T-helper 9 cell (primary cell): Measurements from ENCODE around the gene CHD2.
"Not testable (repeated sequence)": the region's sequence is repeated elsewhere in the genome, so short reads cannot be mapped to it uniquely, and the experiment has no call there.

Source experiments
- DNase-seq: peaks from one replicate; pipeline ENCODE4 v3.0.0-alpha.2; 2020

Gene CHD2

GRCh38 chr15:93024293-93024692 is 124.2 kb downstream of the CHD2 start:
- no peak for DNase-seq

GRCh38 chr15:93024716-93025624 is 124.8 kb downstream of the CHD2 start:
- DNase-seq, result no peak

- no peak for DNase-seq
Observed at GRCh38 chr15:93025625-93025982, 125.5 kb downstream of the CHD2 start.

DNA sequence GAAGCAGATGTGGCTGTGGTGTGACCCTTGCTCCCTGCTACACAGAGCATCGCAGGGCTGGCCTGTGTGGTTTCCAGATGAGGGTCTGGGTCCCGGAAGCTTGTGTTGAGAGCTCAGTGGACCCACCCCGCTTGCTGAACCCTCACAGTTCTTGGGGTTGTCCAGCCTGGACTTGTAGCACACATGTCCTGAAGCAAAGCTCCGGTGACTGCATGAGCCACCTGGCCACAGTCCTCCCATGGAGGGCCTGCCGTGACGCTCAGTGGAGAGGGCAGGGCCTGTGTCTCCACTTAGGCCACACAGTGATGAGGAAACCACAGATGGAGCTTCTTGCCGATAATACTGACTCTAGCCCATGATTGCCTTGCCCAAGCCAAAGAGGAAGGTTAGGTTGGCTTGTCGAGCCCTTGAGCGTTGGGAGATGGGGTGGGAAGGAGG is 126.3 kb downstream of the CHD2 start:
- no peak for DNase-seq

GRCh38 chr15:93027413-93027812 is 127.3 kb downstream of the CHD2 start:
- no peak for DNase-seq

DNA sequence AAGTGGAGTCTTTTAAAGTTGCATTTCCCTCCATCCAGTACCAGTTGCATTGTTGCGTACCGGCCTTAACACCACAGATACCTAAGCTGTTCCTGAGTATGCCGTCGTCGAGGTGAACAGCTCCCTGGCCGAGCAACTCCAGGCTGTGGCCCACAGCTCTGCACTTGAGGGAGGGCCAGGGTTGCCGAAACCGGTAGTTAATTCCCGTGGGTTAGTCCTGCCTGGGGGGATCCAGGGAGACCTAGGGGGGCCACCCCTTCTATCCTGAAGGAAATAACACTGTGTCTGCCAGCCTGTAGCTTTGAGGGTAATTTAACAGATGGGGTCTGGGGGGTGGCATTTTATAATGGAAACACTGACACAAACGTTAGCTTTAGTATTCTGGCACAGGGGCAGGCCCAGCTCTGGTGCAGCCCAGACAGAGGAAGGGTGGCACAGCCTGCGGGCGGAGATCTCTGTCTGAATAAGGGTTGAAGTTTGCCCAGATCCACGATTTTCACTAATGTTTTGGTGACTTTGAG is 128.0 kb downstream of the CHD2 start:
- no peak for DNase-seq

GRCh38 chr15:93028632-93029213 is 128.6 kb downstream of the CHD2 start:
- no peak for DNase-seq

GRCh38 chr15:93029214-93029835 is 129.2 kb downstream of the CHD2 start:
- DNase-seq, result no peak

DNA sequence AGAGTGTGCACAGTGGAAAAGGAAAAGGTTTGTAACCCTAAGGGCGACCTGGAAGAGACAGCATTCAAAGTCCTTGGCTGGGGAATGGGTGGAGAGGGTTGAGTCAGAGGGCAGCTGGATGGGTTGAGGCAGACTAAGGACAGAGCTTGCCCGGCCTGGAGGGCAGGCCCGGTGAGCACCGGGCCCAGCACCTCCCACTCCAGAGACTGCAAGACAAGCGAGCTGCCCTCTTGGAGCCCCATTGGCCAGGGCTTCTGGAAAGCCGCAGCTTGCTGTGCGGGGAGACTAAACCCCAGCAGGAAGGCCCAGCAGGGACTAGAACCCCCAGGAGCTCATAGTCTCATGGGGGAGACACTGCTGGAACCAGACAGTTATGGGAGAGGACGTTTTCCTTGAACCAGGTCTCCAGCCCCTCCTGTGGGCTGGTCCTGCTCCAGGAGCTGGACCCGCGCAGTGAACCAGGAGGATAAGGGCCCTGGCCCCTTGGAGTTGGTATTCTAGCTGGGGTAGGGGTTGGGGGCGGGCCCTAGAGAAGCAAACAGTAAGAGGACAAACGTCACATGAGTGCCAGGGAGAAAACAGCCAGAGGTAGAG is 129.8 kb downstream of the CHD2 start:
- no peak for DNase-seq

DNA sequence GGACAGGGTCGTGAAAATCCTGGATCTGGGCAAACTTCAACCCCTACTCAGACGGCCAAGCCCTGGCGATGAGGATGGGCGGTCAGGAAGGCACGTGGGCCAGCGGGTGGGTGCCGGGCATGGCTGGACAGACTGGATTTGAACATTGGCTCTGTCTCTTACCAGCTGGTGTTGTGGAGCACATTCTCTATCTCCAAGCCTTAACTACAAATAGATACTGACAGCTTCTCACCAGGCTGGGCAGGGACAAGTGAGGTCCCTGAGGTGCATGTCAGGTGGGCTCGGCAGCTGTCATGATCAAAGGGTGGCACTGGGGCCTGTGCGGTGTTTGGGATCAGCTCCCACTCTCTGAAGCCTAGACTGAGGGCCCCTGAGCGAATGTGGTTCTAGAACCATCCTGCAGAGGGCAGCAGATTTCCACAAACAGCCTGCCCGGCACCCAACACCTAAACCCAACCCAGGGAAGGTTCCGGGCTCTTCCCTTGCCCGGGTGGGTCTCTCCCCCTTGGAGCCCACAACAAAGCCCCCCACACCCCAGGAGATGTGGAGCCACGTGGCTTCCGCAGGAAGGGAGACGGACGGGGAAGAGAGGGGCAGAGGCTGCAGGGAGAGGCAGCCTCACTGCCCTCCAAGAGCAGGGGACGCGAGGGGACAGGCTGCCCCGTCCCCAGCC is 130.4 kb downstream of the CHD2 start:
- peak; percentile 59 for DNase-seq

DNA sequence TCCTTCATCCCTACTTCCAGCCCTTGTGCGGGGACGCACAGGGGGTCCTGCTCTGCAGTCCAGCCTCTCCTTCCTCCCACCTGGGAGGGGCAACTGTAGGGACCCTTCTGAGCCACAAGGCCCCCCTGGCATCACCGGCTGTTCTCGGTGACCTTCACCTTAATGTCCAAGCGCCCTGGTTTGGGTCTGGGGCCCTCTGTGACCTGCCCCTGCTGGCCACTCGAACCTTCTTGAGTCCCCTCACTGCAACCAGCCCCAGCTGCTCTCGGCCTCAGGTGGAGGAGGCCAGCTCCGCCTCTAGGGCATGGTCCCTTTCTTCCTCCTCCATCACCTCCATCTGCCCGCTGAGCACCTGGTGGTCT is 131.0 kb downstream of the CHD2 start:
- no peak for DNase-seq

DNA sequence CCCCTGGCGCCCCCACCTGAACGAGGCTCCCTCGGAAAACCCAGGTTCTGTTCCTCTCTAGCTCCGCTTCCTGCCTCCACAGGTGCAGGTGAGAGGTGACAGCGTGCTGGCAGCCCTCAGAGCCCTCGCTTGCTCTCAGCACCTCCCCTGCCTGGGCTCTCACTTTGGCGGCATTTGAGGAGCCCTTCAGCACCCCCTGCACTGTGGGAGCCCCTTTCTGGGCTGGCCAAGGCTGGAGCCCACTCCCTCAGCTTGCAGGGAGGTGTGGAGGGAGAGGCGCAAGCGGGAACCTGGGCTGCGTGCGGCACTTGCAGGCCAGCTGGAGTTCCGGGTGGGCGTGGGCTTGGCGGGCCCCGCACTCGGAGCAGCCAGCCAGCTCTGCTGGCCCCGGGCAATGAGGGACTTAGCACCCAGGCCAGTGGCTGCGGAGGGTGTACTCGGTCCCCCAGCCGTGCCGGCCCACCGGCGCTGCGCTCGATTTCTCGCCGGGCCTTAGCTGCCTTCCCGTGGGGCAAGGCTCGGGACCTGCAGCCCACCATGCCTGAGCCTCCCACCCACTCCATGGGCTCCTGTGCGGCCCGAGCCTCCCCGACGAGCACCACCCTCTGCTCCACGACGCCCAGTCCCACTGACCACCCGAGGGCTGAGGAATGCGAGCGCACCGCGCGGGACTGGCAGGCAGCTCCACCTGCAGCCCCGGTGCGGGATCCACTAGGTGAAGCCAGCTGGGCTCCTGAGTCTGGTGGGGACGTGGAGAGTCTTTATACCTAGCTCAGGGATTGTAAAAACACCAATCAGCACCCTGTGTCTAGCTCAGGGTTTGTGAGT is 131.6 kb downstream of the CHD2 start:
- DNase-seq, result not testable (repeated sequence)

DNA sequence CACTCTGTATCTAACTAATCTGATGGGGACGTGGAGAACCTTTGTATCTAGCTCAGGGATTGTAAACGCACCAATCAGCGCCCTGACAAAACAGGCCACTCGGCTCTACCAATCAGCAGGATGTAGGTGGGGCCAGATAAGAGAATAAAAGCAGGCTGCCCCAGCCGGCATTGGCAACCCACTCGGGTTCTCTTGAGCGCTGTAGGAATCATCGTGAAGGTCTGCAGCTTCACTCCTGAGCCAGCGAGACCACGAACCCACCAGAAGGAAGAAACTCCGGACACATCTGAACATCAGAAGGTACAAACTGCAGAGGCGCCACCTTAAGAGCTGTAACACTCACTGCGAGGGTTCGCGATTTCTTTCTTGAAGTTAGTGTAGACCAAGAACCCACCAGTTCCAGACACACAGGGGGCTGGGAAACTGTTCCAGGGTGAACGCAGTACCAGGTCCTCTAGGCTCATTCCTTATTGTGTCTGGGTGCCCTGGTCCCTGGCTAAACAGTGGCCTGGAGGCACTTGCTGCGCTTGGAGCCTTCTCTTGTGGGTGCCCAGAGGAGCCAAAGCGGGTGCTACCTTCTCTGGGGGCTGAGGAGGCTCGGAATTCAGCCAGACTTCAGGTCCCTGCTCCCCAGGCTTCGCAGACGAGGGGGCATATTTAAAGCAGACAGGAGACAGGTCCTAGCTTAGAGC is 132.5 kb downstream of the CHD2 start:
- DNase-seq, result not testable (repeated sequence)

- no peak for DNase-seq
Observed at GRCh38 chr15:93033434-93034045, 133.4 kb downstream of the CHD2 start.

DNA sequence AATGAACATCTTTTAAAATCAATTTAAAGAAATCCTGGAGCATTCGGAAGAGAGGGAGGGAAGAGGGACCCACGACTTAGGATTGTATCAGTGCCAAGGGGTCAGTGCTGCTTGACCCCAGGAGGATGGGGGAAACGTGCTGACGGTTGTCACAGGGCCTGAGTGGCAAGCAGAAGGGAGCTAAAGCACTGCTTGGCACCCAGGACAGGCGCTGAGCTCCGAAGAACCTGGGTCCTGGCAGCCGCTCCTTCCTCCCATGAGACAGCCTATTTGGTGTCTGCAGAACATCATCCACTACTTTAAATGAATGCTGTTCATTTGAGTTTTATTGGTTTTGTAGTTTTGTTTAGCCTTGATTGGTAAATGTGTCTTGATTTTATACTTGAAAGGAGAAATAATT is 134.4 kb downstream of the CHD2 start:
- no peak for DNase-seq

GRCh38 chr15:93035092-93035915 is 135.2 kb downstream of the CHD2 start:
- no peak for DNase-seq

- peak; percentile 20 for DNase-seq
Observed at GRCh38 chr15:93035953-93036810, 136.1 kb downstream of the CHD2 start.

DNA sequence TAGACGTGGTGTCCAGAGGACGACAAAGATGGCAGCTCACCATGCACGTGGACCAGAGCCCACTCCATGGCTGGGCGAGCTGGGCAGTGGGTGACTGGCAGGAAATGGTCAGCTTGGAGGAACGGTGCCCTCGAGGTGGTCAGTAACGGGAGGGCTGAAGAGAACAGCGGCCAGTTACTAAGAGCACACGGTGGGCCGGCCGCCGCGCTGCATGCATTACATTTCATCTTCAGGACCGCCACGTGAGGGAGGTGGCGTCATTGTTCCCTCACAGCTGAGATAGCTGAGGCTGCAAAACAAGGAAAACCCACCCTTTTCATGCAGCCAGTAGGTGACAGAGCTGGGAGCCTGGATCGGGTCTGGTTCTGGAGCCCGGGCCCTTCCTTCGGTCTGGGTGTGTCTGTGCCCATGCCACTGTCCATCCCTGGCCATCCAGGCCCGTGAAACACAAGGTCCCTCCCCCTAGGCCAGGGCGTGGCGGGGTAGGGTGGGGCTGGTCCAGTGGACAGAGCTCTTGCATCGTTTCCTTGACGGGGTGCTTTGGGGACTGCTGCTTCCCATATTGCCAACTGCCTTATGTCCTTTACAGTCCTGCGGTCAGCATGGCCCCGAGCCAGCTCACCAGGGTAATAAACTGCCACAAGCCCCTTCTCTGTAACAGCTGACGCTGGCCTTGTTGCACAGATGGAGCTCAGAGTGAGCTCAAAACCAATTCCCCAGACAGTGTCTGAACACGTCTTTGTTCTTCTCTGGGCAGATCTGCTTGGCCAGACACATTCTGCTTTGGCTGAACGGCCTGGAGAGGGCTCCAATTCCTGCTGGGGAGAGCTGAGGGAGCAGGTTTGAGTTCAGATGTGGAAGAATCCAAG is 137.1 kb downstream of the CHD2 start:
- no peak for DNase-seq
